Measurements from ENCODE around the gene C11orf98. TPM values are rescaled to one million over a fixed set of nuclear protein-coding genes. Genes with fewer than 3 reads are reported as not detected.
A peak's percentile ranks its signal among the peaks of the same experiment; 100 is the strongest.

The C11orf98 gene
- total RNA-seq, 1 experiment from 2014 or later, result 139 TPM

GRCh38 chr11:62648185-62648966, 16.6 kb downstream of the C11orf98 start:
- H3K27me3 ChIP-seq (ENCODE audit: insufficient read depth, low read length), result no peaks in the 10 kb centered on the region
- peaks cover 3% of the 10 kb centered on the region; the same call in 1 of the 2 replicates for H3K4me1 ChIP-seq (ENCODE audit: insufficient read depth, low read length)
- Mint-ChIP-seq H3K27ac (no peak overlapping the region), H3K9me3 (no peaks in the 10 kb centered on the region), H3K27me3 (ENCODE audit: low read depth) (no peaks in the 10 kb centered on the region), H3K4me3 (peak overlapping the region in 1 of 2 experiments; percentile 55; a peak in 2 of 5 replicates), H3K4me1 (peaks cover 12 to 14% of the 10 kb centered on the region in 2 experiments), H3K36me3 (ENCODE audit: insufficient read depth in 1 of 3, low read depth in 3 of 3) (peaks cover 14 to 38% (median 24%) of the 10 kb centered on the region in 3 experiments)
- H3T11ph ChIP-seq (ENCODE audit: low read length), result no peak overlapping the region
- no peak overlapping the region for H2BK15ac ChIP-seq (ENCODE audit: low read depth, low read length)
- no peak overlapping the region for H2BK120ac ChIP-seq (ENCODE audit: low read depth, low read length, poor library complexity, severe bottlenecking)
- H4K91ac ChIP-seq (ENCODE audit: insufficient read length, low read depth, low read length), result no peak overlapping the region
- no peak overlapping the region for H2BK5ac ChIP-seq (ENCODE audit: insufficient read length, low read length)
- no peak for TF ChIP-seq CTCF (conservative IDR thresholded peaks at IDR 0.05)
- H4K8ac ChIP-seq (replicated peaks; ENCODE audit: insufficient read length, low read depth, low read length), result no peak overlapping the region
- WGBS (ENCODE audit: extremely low coverage, insufficient read length, low lambda C conversion rate), result no CpG with 5 or more reads among the region's 24 CpGs
- peaks cover 9% of the 10 kb centered on the region for H3K23me2 ChIP-seq (ENCODE audit: insufficient read length, low read depth, low read length, poor library complexity, severe bottlenecking)
- no peaks in the 10 kb centered on the region for H3K79me1 ChIP-seq (ENCODE audit: insufficient read depth, low read depth, low read length, poor library complexity, severe bottlenecking)
- H2BK20ac ChIP-seq (ENCODE audit: low read depth, low read length, poor library complexity, severe bottlenecking), result no peak overlapping the region
- no peak overlapping the region for H3K9ac ChIP-seq (ENCODE audit: extremely low read depth, insufficient read length, low read length)
- no peak overlapping the region for H4K5ac ChIP-seq (ENCODE audit: insufficient read length, low read depth, low read length)
- no peak overlapping the region for H3K14ac ChIP-seq (ENCODE audit: insufficient read depth, low read length)
- H3K23ac ChIP-seq (ENCODE audit: insufficient read length, low read depth, low read length), result no peak overlapping the region
- H2BK12ac ChIP-seq (ENCODE audit: insufficient read length, low read depth, low read length), result no peak overlapping the region
- H4K20me1 ChIP-seq (ENCODE audit: control insufficient read depth, insufficient read depth, insufficient read length), result no peaks in the 10 kb centered on the region
- no peak overlapping the region for H3K27ac ChIP-seq (ENCODE audit: insufficient read length, low read depth, low read length)
- no peak overlapping the region for H3K4ac ChIP-seq (ENCODE audit: low read depth, low read length)
- H3K4me2 ChIP-seq (ENCODE audit: insufficient read depth, insufficient read length, low read length), result no peak overlapping the region
- H3K18ac ChIP-seq (ENCODE audit: insufficient read length, low read depth, low read length), result no peak overlapping the region
- H3K56ac ChIP-seq (ENCODE audit: insufficient read length, low read depth, low read length), result no peak overlapping the region
- H2AFZ ChIP-seq (ENCODE audit: low read length), result no peak overlapping the region
- H3K79me2 ChIP-seq (ENCODE audit: insufficient read depth, low read length), result peaks cover 12% of the 10 kb centered on the region; the same call in 1 of the 2 replicates
- no peaks in the 10 kb centered on the region for H3K9me3 ChIP-seq (ENCODE audit: control insufficient read depth, low read depth, low read length)
- DNase-seq, result no peak
- no peak overlapping the region for H2AK5ac ChIP-seq (ENCODE audit: insufficient read length, low read length)
